GM20431 (cell line): ENCODE results near the gene PVALB.

Experiments used
- in situ Hi-C: fragments of 300-500 bp; cut with MseI, MboI; formaldehyde crosslinking; loops from one replicate; pipeline ENCODE4 v1.15.0; 2020; ENCODE audit warnings: low sequenced_read_pairs; ENCODE audit not compliant: unreplicated experiment

Gene PVALB

DNA sequence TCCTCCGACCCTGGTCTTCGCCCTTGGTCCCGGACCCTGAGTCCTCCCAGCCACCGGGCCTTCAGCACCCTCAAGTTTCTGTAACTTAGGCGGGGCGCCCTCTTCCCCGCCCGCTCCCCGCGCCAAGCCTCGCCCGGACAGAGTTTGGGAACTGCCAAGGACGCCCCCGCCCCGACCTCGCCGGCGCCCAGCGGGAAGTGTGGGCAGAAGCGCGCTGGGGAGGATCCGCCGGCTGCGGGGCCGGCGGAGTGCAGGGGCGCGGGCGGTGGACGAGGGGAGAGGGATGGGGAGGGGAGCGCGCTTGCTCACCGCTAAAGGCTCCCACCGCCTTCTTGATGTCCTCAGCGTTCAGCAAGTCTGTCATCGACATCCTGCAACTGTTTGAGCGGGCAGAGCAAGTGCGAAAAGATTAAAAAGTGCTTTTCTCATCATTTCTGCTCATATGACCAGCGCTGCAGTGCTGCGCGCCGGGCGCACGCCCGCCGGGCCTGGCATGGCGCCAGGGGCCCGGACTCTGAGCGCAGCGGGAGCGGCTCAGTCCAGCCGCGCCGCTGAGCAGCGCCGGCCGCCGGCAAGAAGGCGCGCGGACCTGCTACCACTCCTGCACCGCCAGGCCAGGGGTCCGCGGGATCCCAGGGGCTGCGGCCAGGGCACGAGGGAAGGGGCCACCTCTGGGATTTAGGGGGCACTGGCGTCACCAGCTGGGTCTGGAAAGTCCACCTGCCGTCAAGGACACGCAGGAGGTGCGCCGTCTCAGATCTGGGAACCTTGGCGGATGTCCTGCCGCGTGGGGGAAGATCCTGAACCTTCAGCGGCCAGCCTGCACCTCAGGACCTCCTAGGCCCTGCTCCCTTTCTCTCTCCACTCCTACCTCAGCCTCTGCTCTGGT is at the start of gene PVALB:
TSS of gene PVALB (minus strand) at position 400 of the 889 bp plus-strand sequence. CDS start at position 370, 30 bp downstream.
- in situ Hi-C loops = no loop called here

GRCh38 chr22:36865346-36865745 is 48.5 kb upstream of the PVALB start:
- in situ Hi-C loops = no loop called here

DNA sequence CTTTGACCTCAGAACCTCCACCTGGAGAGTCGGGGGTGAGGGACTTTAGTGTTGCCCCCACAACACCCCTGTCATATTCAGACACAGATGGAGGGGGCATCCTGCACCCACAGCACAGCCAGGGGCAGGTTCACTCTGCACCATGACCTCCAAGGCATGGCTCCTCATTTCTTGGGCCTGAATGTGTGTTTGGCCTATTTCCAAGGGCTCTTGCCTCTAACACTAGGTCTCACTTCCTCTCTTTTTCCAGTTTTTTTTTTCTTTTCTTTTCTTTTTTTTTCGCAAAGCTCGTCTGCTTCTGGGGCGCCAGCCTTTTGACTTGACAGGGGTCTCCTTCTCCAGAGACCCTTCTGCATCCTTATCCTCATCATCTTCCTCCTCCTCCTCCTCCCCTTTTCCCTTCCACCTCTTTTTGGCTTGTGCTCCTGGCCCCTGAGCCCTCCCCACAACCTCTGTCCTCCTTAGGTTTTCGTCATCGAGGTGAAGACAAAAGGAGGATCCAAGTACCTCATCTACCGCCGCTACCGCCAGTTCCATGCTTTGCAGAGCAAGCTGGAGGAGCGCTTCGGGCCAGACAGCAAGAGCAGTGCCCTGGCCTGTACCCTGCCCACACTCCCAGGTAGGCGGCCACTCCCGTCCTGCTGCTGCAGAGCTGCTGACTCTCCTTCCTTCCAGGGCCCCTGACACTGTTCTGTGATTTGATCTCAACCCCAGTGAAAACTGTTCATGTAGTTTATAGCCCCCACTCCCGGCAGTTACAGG is 47.8 kb upstream of the PVALB start:
- in situ Hi-C loops = no loop called here

DNA sequence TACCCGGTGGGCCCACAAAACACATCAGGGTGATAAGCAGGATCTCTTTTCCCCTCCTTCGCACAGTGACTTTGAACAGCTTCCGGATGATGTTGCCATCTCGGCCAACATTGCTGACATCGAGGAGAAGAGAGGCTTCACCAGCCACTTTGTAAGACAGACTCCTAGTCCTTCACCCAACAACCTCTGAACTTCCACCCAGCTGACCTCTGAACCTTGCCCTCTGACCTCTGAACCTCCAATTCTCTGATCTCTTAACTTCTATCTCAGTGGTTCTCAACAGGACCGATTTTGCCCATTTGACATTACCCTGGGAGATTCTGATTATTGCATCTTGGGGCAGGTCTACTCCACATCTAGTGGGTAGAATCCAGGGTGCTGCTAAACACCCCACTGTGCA is 47.1 kb upstream of the PVALB start:
- in situ Hi-C loops = no loop called here

GRCh38 chr22:36863281-36863680 is 46.4 kb upstream of the PVALB start:
- in situ Hi-C loops = no loop called here

GRCh38 chr22:36862251-36863242 is 45.7 kb upstream of the PVALB start:
- in situ Hi-C loops = no loop called here

DNA sequence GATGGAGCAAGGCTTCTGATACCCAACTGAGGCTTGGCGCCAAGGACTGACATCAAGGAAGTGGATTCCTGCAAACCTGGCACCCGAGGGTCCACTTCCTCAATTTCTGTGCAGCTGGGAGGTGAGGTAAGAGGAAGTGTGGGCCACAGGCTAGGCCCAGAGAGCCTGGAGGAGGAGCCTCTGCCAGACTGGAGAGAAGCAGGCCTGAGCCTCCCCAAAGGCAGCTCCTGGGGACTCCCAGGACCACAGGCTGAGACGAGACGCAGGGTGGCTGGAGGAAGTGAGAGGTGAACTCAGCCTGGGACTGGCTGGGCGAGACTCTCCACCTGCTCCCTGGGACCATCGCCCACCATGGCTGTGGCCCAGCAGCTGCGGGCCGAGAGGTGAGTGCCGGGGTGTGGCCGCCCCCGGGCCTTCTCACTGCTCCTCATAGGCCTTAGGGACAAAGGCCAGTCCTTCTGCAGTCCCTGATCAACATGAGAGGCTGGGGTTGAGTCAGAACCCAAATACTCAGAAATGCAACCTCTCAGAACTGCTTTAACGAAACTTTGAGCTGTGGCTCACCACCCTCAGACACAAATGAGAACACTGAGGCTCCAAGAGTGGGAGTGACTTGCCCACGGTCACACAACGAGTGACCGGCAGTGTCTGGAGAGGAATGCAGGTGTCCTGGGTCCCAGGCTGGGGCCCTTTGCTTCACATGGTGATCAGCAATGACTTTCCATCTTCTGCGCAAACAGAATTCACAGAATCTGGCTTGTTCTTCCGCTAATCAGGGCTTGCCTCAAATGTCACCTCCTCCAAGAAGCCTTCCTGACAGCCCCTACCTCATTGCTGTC is 44.2 kb upstream of the PVALB start, which contains the start of gene NCF4:
TSS of gene NCF4 (plus strand) at position 186 of the 839 bp plus-strand sequence. CDS start at position 352, 166 bp downstream.
- in situ Hi-C loops = no loop called here

DNA sequence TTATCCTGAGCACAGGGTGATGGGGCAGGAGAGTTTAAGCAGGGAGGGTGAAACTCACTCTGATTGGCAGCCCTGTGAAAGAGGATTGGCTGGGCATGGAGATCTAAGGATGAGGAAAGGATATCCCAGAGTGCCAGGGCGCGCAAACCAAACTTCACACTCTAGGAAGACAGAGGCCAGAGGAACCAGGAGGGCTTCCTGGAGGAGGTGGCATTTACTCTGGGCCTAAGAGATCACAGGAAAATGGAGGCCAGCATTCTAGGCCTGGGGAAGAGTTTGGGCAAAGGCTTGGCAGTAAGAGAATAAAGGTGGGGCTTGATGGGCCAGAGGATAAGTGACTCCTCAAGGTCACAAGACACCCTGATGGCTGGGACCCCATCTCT is 43.6 kb upstream of the PVALB start:
- in situ Hi-C loops = no loop called here

DNA sequence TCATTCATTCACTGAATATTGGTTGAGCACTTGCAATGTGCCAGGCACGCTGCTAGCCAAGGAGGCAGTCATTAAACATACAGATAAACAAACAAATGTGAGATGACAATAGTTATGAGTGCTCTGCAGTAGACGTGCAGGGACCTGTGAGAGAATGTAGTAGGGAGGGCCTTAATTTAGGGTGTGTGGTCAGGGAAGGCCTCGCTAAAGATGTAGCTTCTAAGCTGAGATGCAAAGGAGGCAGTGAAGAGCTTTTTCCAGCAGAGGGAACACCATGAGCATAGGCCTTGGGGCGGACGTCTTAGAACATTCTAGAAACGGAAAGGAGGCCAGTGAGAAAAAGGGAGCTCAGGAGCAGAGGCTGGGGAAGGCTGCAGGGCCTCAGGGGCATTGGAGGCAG is 43.2 kb upstream of the PVALB start:
- in situ Hi-C loops = no loop called here

DNA sequence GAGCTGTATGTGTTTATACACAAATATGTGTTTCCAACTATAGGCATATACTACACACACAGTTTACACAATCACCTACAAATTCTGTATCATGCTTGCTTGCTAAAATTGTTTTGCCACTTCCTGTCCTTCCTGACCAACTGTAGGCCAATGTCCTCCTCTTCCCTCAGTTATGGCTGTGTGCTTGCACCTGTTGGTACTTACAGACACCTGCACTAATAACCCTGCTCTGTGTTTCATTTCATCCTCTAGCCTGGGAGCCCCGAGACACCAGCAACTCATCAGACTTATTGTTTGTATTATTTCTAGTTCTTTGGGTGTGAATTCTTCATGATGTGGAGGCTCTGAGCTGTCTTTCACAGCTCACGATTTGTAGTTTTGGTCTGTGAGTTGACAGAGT is 42.1 kb upstream of the PVALB start:
- in situ Hi-C loops = no loop called here

- in situ Hi-C loops = no loop called here
Measured at GRCh38 chr22:36858156-36858555, 41.3 kb upstream of the PVALB start.

- in situ Hi-C loops = no loop called here
Measured at GRCh38 chr22:36856792-36857135, 39.9 kb upstream of the PVALB start.

DNA sequence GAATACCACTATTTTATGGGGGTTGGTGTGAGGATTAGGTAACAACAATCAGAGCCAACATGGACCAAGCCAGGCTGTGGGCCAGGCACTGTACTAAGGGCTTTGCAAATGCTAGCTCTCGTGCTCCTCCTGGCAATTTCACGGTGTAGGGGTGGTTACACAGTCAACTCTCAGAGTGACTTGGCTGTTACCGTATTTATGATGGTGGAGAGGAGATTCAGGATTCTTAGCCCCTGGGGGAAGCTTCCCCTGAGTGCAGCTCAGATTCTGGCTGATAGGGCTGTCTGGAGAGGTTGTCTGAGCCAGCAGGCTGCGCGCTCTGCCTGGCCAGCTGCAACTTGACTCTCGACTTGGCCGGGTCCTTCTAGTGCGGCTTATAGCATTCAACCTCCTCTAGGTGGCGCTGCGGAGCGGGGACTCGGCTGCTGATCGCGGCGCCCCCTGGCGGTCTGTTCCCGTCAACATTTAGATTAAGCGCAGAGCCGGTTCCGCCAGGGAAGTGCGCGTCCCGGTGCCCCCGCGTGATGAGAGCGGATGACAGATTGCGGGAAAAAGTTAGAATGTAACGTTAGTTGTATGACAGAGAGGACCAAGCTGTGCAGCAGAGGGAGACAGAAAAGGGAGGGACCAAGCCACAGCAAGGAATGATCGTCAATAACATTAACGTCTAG is 39.4 kb upstream of the PVALB start:
- in situ Hi-C loops = no loop called here

GRCh38 chr22:36855478-36855877 is 38.6 kb upstream of the PVALB start:
- in situ Hi-C loops = no loop called here

DNA sequence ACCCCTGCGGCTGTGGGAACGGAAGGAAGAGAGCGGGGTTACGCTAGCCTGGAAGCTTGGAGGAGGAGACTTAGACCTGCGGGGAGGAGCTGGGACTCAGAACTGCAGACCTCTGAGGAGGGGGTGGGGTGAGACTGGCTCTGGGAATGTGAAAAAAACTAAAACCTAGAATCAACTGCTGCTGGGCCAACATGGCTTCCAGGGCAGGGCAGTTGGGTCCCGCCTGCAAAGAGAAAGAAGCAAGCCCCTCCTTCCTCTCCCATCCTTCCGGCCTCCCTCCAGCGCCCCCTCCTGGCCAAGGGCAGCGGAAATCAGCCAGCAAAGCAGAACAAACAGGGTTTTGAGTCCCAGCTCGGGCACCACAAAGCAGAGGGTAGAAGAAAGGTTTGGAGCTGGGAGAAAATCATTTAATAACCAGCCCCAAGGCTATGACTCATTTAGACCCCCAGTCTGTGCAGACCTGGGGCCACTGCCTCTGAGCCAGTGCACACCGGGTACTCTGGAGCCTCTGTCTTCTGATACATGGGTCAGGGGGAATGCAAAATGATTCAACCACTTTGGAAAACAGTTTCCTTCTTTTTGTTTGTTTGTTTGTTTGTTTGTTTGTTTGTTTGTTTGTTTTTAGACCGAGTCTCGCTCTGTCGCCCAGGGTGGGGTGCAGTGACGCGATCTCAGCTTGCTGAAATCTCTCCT is 36.7 kb upstream of the PVALB start:
- in situ Hi-C loops = no loop called here

DNA sequence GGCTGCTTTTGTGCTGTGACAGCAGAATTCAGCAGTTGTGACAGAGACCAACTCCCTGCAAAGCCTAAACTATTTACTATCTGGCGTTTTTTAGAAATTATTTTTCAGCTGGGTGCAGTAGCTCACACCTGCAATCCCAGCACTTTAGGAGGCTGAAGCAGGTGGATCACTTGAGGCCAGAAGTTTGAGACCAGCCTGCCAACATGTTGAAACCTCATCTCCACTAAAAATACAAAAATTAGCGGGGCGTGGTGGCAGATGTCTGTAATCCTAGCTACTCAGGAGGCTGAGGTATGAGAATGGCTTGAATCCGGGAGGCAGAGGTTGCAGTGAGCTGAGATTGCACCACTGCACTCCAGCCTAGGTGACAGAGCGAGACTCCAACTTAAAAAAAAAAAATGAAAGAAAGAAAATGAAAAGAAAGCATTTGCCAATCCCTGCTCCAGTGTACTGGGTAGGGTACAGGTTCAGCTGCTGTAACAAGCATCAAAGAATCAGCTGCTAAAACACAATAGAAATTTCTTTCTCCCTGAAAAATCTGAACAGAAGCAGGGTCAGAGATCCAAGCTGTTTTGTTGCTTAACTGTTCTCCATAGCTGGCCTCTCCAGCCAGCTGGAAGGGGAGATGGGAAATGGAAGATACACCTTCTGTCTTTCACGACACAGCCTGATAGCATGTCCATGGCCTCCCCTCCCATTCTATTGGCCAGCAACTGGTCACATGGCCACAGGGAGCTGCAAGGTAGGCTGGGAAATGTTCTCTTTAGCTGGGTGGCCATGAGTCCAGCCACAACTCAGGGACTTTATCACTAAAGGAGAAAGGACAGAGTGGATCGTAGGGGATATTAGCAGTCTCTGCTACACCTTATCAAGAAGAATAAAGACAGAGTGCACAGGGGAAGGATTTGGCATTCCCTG is 35.5 kb upstream of the PVALB start:
- in situ Hi-C loops = no loop called here

GRCh38 chr22:36850682-36851081 is 33.8 kb upstream of the PVALB start:
- in situ Hi-C loops = no loop called here
